Caco-2 (cell line): ENCODE measurements around the gene ASTN2. TPM values are rescaled to one million over a fixed set of nuclear protein-coding genes. Genes with fewer than 3 reads are reported as not detected.

Experiments used
- BruUV-seq: library from RNA; stranded (reverse); fragments of 400-500 nt; replicated peaks from 2 replicates; lab custom pipeline; 2021; lab: Mats Ljungman, UMichigan
- CTCF ChIA-PET: fragments of 300-600 bp; sonication (Branson Sonifier 250); formaldehyde crosslinking; loops from one replicate; lab custom pipeline; 2022; ENCODE audit warnings: antibody characterized with exemption; lab: Charles Lee
- POLR2A ChIA-PET: fragments of 300-600 bp; sonication (Branson Sonifier 250); formaldehyde crosslinking; loops from one replicate; lab custom pipeline; 2022; ENCODE audit warnings: antibody characterized with exemption; lab: Charles Lee
- DNase-seq, 2 experiments: peaks; one replicate each; pipeline versions ENCODE4 v3.0.0 to v3.0.0-alpha.2; 2020 to 2022
- H3K27me3 ChIP-seq: replicated peaks from 2 replicates; pipeline ENCODE4 v1.6.0; 2011; ENCODE audit warnings: low read length; ENCODE audit not compliant: control insufficient read depth, insufficient read depth
- H3K36me3 ChIP-seq: 2 replicates; pipeline ENCODE4 v1.5.1; 2011; ENCODE audit warnings: low read length; ENCODE audit not compliant: control insufficient read depth, insufficient read depth
- H3K4me1 ChIP-seq: fragments of 250-450 bp; sonication (Bioruptor Pico); 2 replicates; pipeline ENCODE4 v1.5.1; 2020; ENCODE audit warnings: mild to moderate bottlenecking
- H3K4me3 ChIP-seq: 2 replicates; pipeline ENCODE4 v1.5.1; 2011; ENCODE audit warnings: low read depth, mild to moderate bottlenecking, control low read depth, low read length
- H3K9me3 ChIP-seq: fragments of 250-450 bp; sonication (Bioruptor Pico); 2 replicates; pipeline ENCODE4 v1.5.1; 2020; ENCODE audit warnings: mild to moderate bottlenecking, moderate library complexity
- H3K27ac Mint-ChIP-seq: one replicate; pipeline ENCODE4 v1.8.0; 2022; ENCODE audit warnings: mixed read lengths; ENCODE audit not compliant: unreplicated experiment
- H3K27me3 Mint-ChIP-seq: one replicate; pipeline ENCODE4 v1.8.0; 2022; ENCODE audit warnings: mixed read lengths; ENCODE audit not compliant: insufficient read depth, unreplicated experiment
- H3K36me3 Mint-ChIP-seq: one replicate; pipeline ENCODE4 v1.8.0; 2022; ENCODE audit warnings: mild to moderate bottlenecking, mixed read lengths; ENCODE audit not compliant: insufficient read depth, unreplicated experiment
- H3K4me1 Mint-ChIP-seq: one replicate; pipeline ENCODE4 v1.8.0; 2022; ENCODE audit warnings: low read depth, mixed read lengths; ENCODE audit not compliant: unreplicated experiment
- H3K4me3 Mint-ChIP-seq: one replicate; pipeline ENCODE4 v1.8.0; 2022; ENCODE audit warnings: mild to moderate bottlenecking, moderate library complexity, mixed read lengths; ENCODE audit not compliant: unreplicated experiment
- H3K9me3 Mint-ChIP-seq: one replicate; pipeline ENCODE4 v1.8.0; 2022; ENCODE audit warnings: mixed read lengths; ENCODE audit not compliant: unreplicated experiment
- CTCF ChIP-seq, 2 experiments: fragments of 200-600 bp in 1 of 2; IDR thresholded peaks; 1 replicate in 1 of 2; 2 replicates in 1 of 2; pipeline versions ENCODE4 v1.5.1 to v1.8.0; 2011 to 2022; ENCODE audit warnings: antibody characterized with exemption in 1 of 2, control low read depth in 1 of 2, inconsistent platforms in 1 of 2, low read depth in 1 of 2, low read length in 1 of 2, mild to moderate bottlenecking in 1 of 2, moderate library complexity in 1 of 2; ENCODE audit not compliant: insufficient read depth in 1 of 2, severe bottlenecking in 1 of 2, unreplicated experiment in 1 of 2
- intact Hi-C: fragments of 100-400 bp; cut with micrococcal nuclease; formaldehyde crosslinking; loops from one replicate; pipeline ENCODE4 v1.10.0; 2022; ENCODE audit not compliant: unreplicated experiment
- total RNA-seq: library from RNA; stranded (reverse); gene quantifications from 2 replicates; pipeline ENCODE4 v1.2.3, GENCODE V29; 2022

Gene ASTN2
- total RNA-seq, 1 experiment from 2014 or later, result 12.7 TPM

GRCh38 chr9:116715751-116716150 lies 699.1 kb downstream of the ASTN2 start:
- Histone ChIP-seq H3K36me3 (no peaks in the 10 kb centered on the region), H3K27me3 (no peaks in the 10 kb centered on the region), H3K9me3 (no peaks in the 10 kb centered on the region), H3K4me1 (no peaks in the 10 kb centered on the region), H3K4me3 (no peak overlapping the region)
- no peak for DNase-seq
- H3K9me3 Mint-ChIP-seq, result peaks cover 9% of the 10 kb centered on the region
- intact Hi-C loops, result no loop called here
- H3K27me3 Mint-ChIP-seq, result no peaks in the 10 kb centered on the region
- no peak overlapping the region for H3K27ac Mint-ChIP-seq
- ChIA-PET POLR2A (no interaction called here), CTCF (no interaction called here)
- H3K36me3 Mint-ChIP-seq, result no peaks in the 10 kb centered on the region
- H3K4me3 Mint-ChIP-seq, result no peak overlapping the region
- no TSS peak for BruUV-seq
- H3K4me1 Mint-ChIP-seq, result peaks cover 13% of the 10 kb centered on the region
- no peak for TF ChIP-seq CTCF (IDR thresholded peaks at IDR 0.05; ENCODE audit: insufficient read depth in 1 of 2, low read depth in 1 of 2, low read length in 1 of 2, severe bottlenecking in 1 of 2, unreplicated experiment in 1 of 2)

DNA sequence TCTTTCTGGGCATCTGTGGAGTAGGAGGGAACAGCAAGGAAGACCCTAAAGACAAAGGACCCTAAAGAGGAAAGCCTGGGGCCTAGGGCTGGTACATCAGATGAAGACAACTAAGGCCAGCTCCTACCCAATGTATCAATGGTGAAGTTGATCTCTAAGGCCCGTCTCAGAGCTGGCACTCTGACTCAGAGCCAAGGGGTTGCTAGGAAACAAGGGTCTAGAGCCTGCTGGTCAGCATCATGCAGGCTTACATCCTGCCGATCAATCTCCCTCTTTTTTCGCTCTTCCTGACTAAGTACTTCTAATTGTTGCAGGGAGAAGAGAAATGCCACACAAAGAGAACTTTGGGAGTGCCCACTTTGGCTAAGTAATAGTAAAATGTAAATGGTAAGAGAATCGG lies 701.6 kb downstream of the ASTN2 start:
- Mint-ChIP-seq H3K4me3 (no peak overlapping the region), H3K27ac (no peak overlapping the region), H3K9me3 (no peaks in the 10 kb centered on the region), H3K4me1 (no peaks in the 10 kb centered on the region), H3K36me3 (no peaks in the 10 kb centered on the region), H3K27me3 (no peaks in the 10 kb centered on the region)
- H3K27me3 ChIP-seq, result no peaks in the 10 kb centered on the region
- no peak for TF ChIP-seq CTCF (IDR thresholded peaks at IDR 0.05; ENCODE audit: insufficient read depth in 1 of 2, low read depth in 1 of 2, low read length in 1 of 2, severe bottlenecking in 1 of 2, unreplicated experiment in 1 of 2)
- CTCF ChIA-PET, result no interaction called here
- intact Hi-C loops, result no loop called here
- BruUV-seq, result no TSS peak
- no peak for DNase-seq
- H3K36me3 ChIP-seq, result no peaks in the 10 kb centered on the region
- no peaks in the 10 kb centered on the region for H3K4me1 ChIP-seq
- no peaks in the 10 kb centered on the region for H3K9me3 ChIP-seq
- H3K4me3 ChIP-seq, result no peak overlapping the region
- POLR2A ChIA-PET, result no interaction called here

DNA sequence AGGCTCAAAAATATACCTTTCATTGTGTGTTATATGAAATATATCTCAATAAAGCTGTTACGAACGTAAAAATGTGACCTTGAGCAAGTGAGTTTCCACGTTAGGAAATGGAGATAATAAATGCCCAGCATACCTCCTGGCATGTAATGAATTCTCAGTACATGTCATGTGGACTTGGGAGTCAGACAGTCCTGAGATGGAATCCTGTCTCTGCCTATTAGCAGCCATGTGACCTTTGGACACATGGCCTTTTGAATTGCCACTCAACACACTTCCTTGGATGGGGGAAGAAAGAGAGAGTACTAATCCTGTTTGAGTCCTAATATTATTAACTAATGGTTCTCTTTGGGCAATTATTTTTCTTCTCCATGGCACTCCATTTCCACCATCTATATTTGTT lies 702.1 kb downstream of the ASTN2 start:
- ChIA-PET CTCF (no interaction called here), POLR2A (no interaction called here)
- H3K27me3 ChIP-seq, result no peaks in the 10 kb centered on the region
- BruUV-seq, result no TSS peak
- Mint-ChIP-seq H3K27ac (no peak overlapping the region), H3K4me1 (no peaks in the 10 kb centered on the region), H3K9me3 (no peaks in the 10 kb centered on the region), H3K36me3 (no peaks in the 10 kb centered on the region), H3K4me3 (no peak overlapping the region), H3K27me3 (no peaks in the 10 kb centered on the region)
- H3K4me3 ChIP-seq, result no peak overlapping the region
- H3K9me3 ChIP-seq, result no peaks in the 10 kb centered on the region
- TF ChIP-seq CTCF (IDR thresholded peaks at IDR 0.05; ENCODE audit: insufficient read depth in 1 of 2, low read depth in 1 of 2, low read length in 1 of 2, severe bottlenecking in 1 of 2, unreplicated experiment in 1 of 2), result no peak
- no peaks in the 10 kb centered on the region for H3K4me1 ChIP-seq
- DNase-seq, result no peak
- H3K36me3 ChIP-seq, result no peaks in the 10 kb centered on the region
- intact Hi-C loops, result no loop called here
